ENCODE measurements around the gene MAGEA1. TPM values are rescaled to one million over a fixed set of nuclear protein-coding genes. Genes with fewer than 3 reads are reported as not detected.

MAGEA1 gene
- total RNA-seq, 1 donor from 2014 or later: not detected

GRCh38 chrX:153214934-153215333 lies 35.9 kb downstream of the MAGEA1 start:
- H3K36me3 ChIP-seq (ENCODE audit: insufficient read depth, low read length): no peaks in the 10 kb centered on the region
- H3K4me2 ChIP-seq (ENCODE audit: low read length): no peak overlapping the region
- Mint-ChIP-seq H3K27ac (ENCODE audit: unreplicated experiment) (no peak overlapping the region), H3K27me3 (ENCODE audit: low read depth, unreplicated experiment) (peaks cover 1% of the 10 kb centered on the region), H3K4me3 (ENCODE audit: unreplicated experiment) (no peak overlapping the region), H3K9me3 (ENCODE audit: unreplicated experiment) (peaks cover 5% of the 10 kb centered on the region), H3K4me1 (ENCODE audit: low read depth, unreplicated experiment) (no peaks in the 10 kb centered on the region), H3K36me3 (ENCODE audit: low read depth, unreplicated experiment) (no peaks in the 10 kb centered on the region)
- H3K9me3 ChIP-seq (ENCODE audit: insufficient read depth, low read depth, low read length): no peaks in the 10 kb centered on the region
- DNase-seq (ENCODE audit: low read depth) (no peak), FAIRE-seq (no peak)
- H3K9ac ChIP-seq (ENCODE audit: low read length): no peak overlapping the region
- no peaks in the 10 kb centered on the region for H4K20me1 ChIP-seq (ENCODE audit: insufficient read depth, low read length)
- no peak overlapping the region for H3K27ac ChIP-seq (ENCODE audit: low read depth, low read length)
- TF ChIP-seq CTCF (IDR thresholded peaks at IDR 0.05; ENCODE audit: insufficient read depth, low read depth, low read length): no peak
- TF ChIP-seq EZH2 (IDR thresholded peaks at IDR 0.05; ENCODE audit: insufficient read depth, low read length): no peak
- no peak overlapping the region for H3K4me3 ChIP-seq (ENCODE audit: insufficient read depth, low read depth, low read length)
- no peaks in the 10 kb centered on the region for H3K79me2 ChIP-seq (ENCODE audit: insufficient read depth, low read length)
- H2AFZ ChIP-seq (ENCODE audit: low read depth, low read length): no peak overlapping the region
- no peaks in the 10 kb centered on the region for H3K27me3 ChIP-seq (ENCODE audit: insufficient read depth, low read length)
- H3K4me1 ChIP-seq (ENCODE audit: insufficient read depth, low read length): no peaks in the 10 kb centered on the region

- no peak overlapping the region for H3K4me3 ChIP-seq (ENCODE audit: insufficient read depth, low read depth, low read length)
- no peak overlapping the region for H3K9ac ChIP-seq (ENCODE audit: low read length)
- H3K4me1 Mint-ChIP-seq (ENCODE audit: low read depth, unreplicated experiment): no peaks in the 10 kb centered on the region
- FAIRE-seq (peak; percentile 93), DNase-seq (ENCODE audit: low read depth) (no peak)
- H3K4me3 Mint-ChIP-seq (ENCODE audit: unreplicated experiment): no peak overlapping the region
- no peaks in the 10 kb centered on the region for H3K9me3 ChIP-seq (ENCODE audit: insufficient read depth, low read depth, low read length)
- no peak overlapping the region for H3K27ac Mint-ChIP-seq (ENCODE audit: unreplicated experiment)
- H3K4me1 ChIP-seq (ENCODE audit: insufficient read depth, low read length): no peaks in the 10 kb centered on the region
- no peak overlapping the region for H2AFZ ChIP-seq (ENCODE audit: low read depth, low read length)
- no peaks in the 10 kb centered on the region for H3K9me3 Mint-ChIP-seq (ENCODE audit: unreplicated experiment)
- no peaks in the 10 kb centered on the region for H4K20me1 ChIP-seq (ENCODE audit: insufficient read depth, low read length)
- no peak for TF ChIP-seq CTCF (IDR thresholded peaks at IDR 0.05; ENCODE audit: insufficient read depth, low read depth, low read length)
- no peak for TF ChIP-seq EZH2 (IDR thresholded peaks at IDR 0.05; ENCODE audit: insufficient read depth, low read length)
- H3K27me3 Mint-ChIP-seq (ENCODE audit: low read depth, unreplicated experiment): peaks cover 3% of the 10 kb centered on the region
- no peak overlapping the region for H3K4me2 ChIP-seq (ENCODE audit: low read length)
- no peaks in the 10 kb centered on the region for H3K36me3 ChIP-seq (ENCODE audit: insufficient read depth, low read length)
- H3K27me3 ChIP-seq (ENCODE audit: insufficient read depth, low read length): no peaks in the 10 kb centered on the region
- no peaks in the 10 kb centered on the region for H3K36me3 Mint-ChIP-seq (ENCODE audit: low read depth, unreplicated experiment)
- H3K27ac ChIP-seq (ENCODE audit: low read depth, low read length): no peak overlapping the region
- H3K79me2 ChIP-seq (ENCODE audit: insufficient read depth, low read length): no peaks in the 10 kb centered on the region
Measured at GRCh38 chrX:153216926-153217325, 37.8 kb downstream of the MAGEA1 start.

- no peak overlapping the region for H3K4me3 ChIP-seq (ENCODE audit: insufficient read depth, low read depth, low read length)
- H3K9ac ChIP-seq (ENCODE audit: low read length): no peak overlapping the region
- no peak overlapping the region for H3K27ac ChIP-seq (ENCODE audit: low read depth, low read length)
- Mint-ChIP-seq H3K27ac (ENCODE audit: unreplicated experiment) (peak overlapping the region; percentile 53), H3K27me3 (ENCODE audit: low read depth, unreplicated experiment) (no peaks in the 10 kb centered on the region), H3K4me3 (ENCODE audit: unreplicated experiment) (no peak overlapping the region), H3K4me1 (ENCODE audit: low read depth, unreplicated experiment) (no peaks in the 10 kb centered on the region), H3K36me3 (ENCODE audit: low read depth, unreplicated experiment) (no peaks in the 10 kb centered on the region), H3K9me3 (ENCODE audit: unreplicated experiment) (no peaks in the 10 kb centered on the region)
- H3K36me3 ChIP-seq (ENCODE audit: insufficient read depth, low read length): no peaks in the 10 kb centered on the region
- no peak for DNase-seq (ENCODE audit: low read depth)
- H3K4me1 ChIP-seq (ENCODE audit: insufficient read depth, low read length): no peaks in the 10 kb centered on the region
- TF ChIP-seq EZH2 (IDR thresholded peaks at IDR 0.05; ENCODE audit: insufficient read depth, low read length): no peak
- no peak for TF ChIP-seq CTCF (IDR thresholded peaks at IDR 0.05; ENCODE audit: insufficient read depth, low read depth, low read length)
- no peak overlapping the region for H2AFZ ChIP-seq (ENCODE audit: low read depth, low read length)
- no peak for FAIRE-seq
- no peak overlapping the region for H3K4me2 ChIP-seq (ENCODE audit: low read length)
- no peaks in the 10 kb centered on the region for H3K9me3 ChIP-seq (ENCODE audit: insufficient read depth, low read depth, low read length)
- H3K79me2 ChIP-seq (ENCODE audit: insufficient read depth, low read length): no peaks in the 10 kb centered on the region
- no peaks in the 10 kb centered on the region for H4K20me1 ChIP-seq (ENCODE audit: insufficient read depth, low read length)
- no peaks in the 10 kb centered on the region for H3K27me3 ChIP-seq (ENCODE audit: insufficient read depth, low read length)
Measured at GRCh38 chrX:153225438-153226098, 46.5 kb downstream of the MAGEA1 start.

All from astrocyte (in vitro differentiated cells and primary cell).